ENCODE measurements around the gene ZFAND3.

Gene ZFAND3

GRCh38 chr6:37974381-37974780 is 154.9 kb downstream of the ZFAND3 start:
- ChIA-PET CTCF (no interaction called here), POLR2A (no interaction called here)
- no peak for TF ChIP-seq FOXA1 (IDR thresholded peaks at IDR 0.05)
- TF ChIP-seq NFRKB (IDR thresholded peaks at IDR 0.05): no peak
- TF ChIP-seq LEF1 (IDR thresholded peaks at IDR 0.05; ENCODE audit: borderline replicate concordance): no peak
- TF ChIP-seq ZNF384 (IDR thresholded peaks at IDR 0.05): no peak
- no peak for TF ChIP-seq SP1 (IDR thresholded peaks at IDR 0.05)
- TF ChIP-seq HDGF (IDR thresholded peaks at IDR 0.05; ENCODE audit: borderline replicate concordance): no peak
- no peak for TF ChIP-seq ELF4 (IDR thresholded peaks at IDR 0.05)
- TF ChIP-seq PKNOX1 (IDR thresholded peaks at IDR 0.05): no peak
- no peak for TF ChIP-seq L3MBTL2 (conservative IDR thresholded peaks at IDR 0.05)
- no peak for TF ChIP-seq BHLHE40 (IDR thresholded peaks at IDR 0.05; ENCODE audit: borderline replicate concordance)
- no peak for DNase-seq (ENCODE audit: extremely low spot score)

GRCh38 chr6:37974943-37975342 is 155.4 kb downstream of the ZFAND3 start:
- CTCF ChIA-PET: no interaction called here
- TF ChIP-seq FOXM1 (IDR thresholded peaks at IDR 0.05; ENCODE audit: borderline replicate concordance) (no peak), SP1 (IDR thresholded peaks at IDR 0.05) (no peak), ELF4 (IDR thresholded peaks at IDR 0.05) (no peak), L3MBTL2 (conservative IDR thresholded peaks at IDR 0.05) (no peak), FOXK2 (IDR thresholded peaks at IDR 0.05) (no peak), BHLHE40 (IDR thresholded peaks at IDR 0.05; ENCODE audit: borderline replicate concordance) (no peak), ARNT (IDR thresholded peaks at IDR 0.05) (no peak), NFRKB (IDR thresholded peaks at IDR 0.05) (no peak), PKNOX1 (IDR thresholded peaks at IDR 0.05) (no peak)
- no peak for DNase-seq (ENCODE audit: extremely low spot score)
- POLR2A ChIA-PET: no interaction called here

- ChIA-PET CTCF (no interaction called here), POLR2A (no interaction called here)
- no peak for DNase-seq (ENCODE audit: extremely low spot score)
- TF ChIP-seq FOXA1 (IDR thresholded peaks at IDR 0.05): no peak
- no peak for TF ChIP-seq BHLHE40 (IDR thresholded peaks at IDR 0.05; ENCODE audit: borderline replicate concordance)
- TF ChIP-seq ELF4 (IDR thresholded peaks at IDR 0.05): no peak
- no peak for TF ChIP-seq CTBP1 (IDR thresholded peaks at IDR 0.05; ENCODE audit: borderline replicate concordance)
- no peak for TF ChIP-seq NFRKB (IDR thresholded peaks at IDR 0.05)
- TF ChIP-seq ZNF384 (IDR thresholded peaks at IDR 0.05): no peak
- no peak for TF ChIP-seq LEF1 (IDR thresholded peaks at IDR 0.05; ENCODE audit: borderline replicate concordance)
- no peak for TF ChIP-seq FOXK2 (IDR thresholded peaks at IDR 0.05)
- no peak for TF ChIP-seq ARNT (IDR thresholded peaks at IDR 0.05)
- TF ChIP-seq L3MBTL2 (conservative IDR thresholded peaks at IDR 0.05): no peak
- no peak for TF ChIP-seq PKNOX1 (IDR thresholded peaks at IDR 0.05)
- TF ChIP-seq HDGF (IDR thresholded peaks at IDR 0.05; ENCODE audit: borderline replicate concordance): no peak
- no peak for TF ChIP-seq FOXM1 (IDR thresholded peaks at IDR 0.05; ENCODE audit: borderline replicate concordance)
- no peak for TF ChIP-seq SP1 (IDR thresholded peaks at IDR 0.05)
- no peak for TF ChIP-seq SUZ12 (IDR thresholded peaks at IDR 0.05)
- TF ChIP-seq TARDBP (IDR thresholded peaks at IDR 0.05): no peak
Measured at GRCh38 chr6:37977715-37978114, 158.2 kb downstream of the ZFAND3 start.

GRCh38 chr6:37979392-37980221 is 160.1 kb downstream of the ZFAND3 start:
- DNase-seq (ENCODE audit: extremely low spot score): no peak
- ChIA-PET CTCF (interaction anchor here (0.6 kb wide), 1 partner anchor 62 kb away, joined by 3 read pairs; no protein-coding TSS in a partner anchor), POLR2A (no interaction called here)
- no peak for TF ChIP-seq SUZ12 (IDR thresholded peaks at IDR 0.05)
- no peak for TF ChIP-seq ELF4 (IDR thresholded peaks at IDR 0.05)
- no peak for TF ChIP-seq ARNT (IDR thresholded peaks at IDR 0.05)
- no peak for TF ChIP-seq SP1 (IDR thresholded peaks at IDR 0.05)
- no peak for TF ChIP-seq NFRKB (IDR thresholded peaks at IDR 0.05)
- no peak for TF ChIP-seq LEF1 (IDR thresholded peaks at IDR 0.05; ENCODE audit: borderline replicate concordance)
- no peak for TF ChIP-seq HDGF (IDR thresholded peaks at IDR 0.05; ENCODE audit: borderline replicate concordance)
- TF ChIP-seq FOXM1 (IDR thresholded peaks at IDR 0.05; ENCODE audit: borderline replicate concordance): no peak
- no peak for TF ChIP-seq CTBP1 (IDR thresholded peaks at IDR 0.05; ENCODE audit: borderline replicate concordance)
- TF ChIP-seq FOXA1 (IDR thresholded peaks at IDR 0.05): no peak
- no peak for TF ChIP-seq TARDBP (IDR thresholded peaks at IDR 0.05)
- no peak for TF ChIP-seq BHLHE40 (IDR thresholded peaks at IDR 0.05; ENCODE audit: borderline replicate concordance)
- TF ChIP-seq PKNOX1 (IDR thresholded peaks at IDR 0.05): no peak
- no peak for TF ChIP-seq L3MBTL2 (conservative IDR thresholded peaks at IDR 0.05)
- no peak for TF ChIP-seq ZNF384 (IDR thresholded peaks at IDR 0.05)
- no peak for TF ChIP-seq FOXK2 (IDR thresholded peaks at IDR 0.05)

- ChIA-PET CTCF (interaction anchor here (0.6 kb wide), 1 partner anchor 62 kb away, joined by 3 read pairs; no protein-coding TSS in a partner anchor), POLR2A (no interaction called here)
- TF ChIP-seq SUZ12 (IDR thresholded peaks at IDR 0.05) (no peak), ARNT (IDR thresholded peaks at IDR 0.05) (no peak), NFRKB (IDR thresholded peaks at IDR 0.05) (no peak), FOXA1 (IDR thresholded peaks at IDR 0.05) (no peak), HDGF (IDR thresholded peaks at IDR 0.05; ENCODE audit: borderline replicate concordance) (no peak), TARDBP (IDR thresholded peaks at IDR 0.05) (no peak), L3MBTL2 (conservative IDR thresholded peaks at IDR 0.05) (no peak), SP1 (IDR thresholded peaks at IDR 0.05) (no peak), BHLHE40 (IDR thresholded peaks at IDR 0.05; ENCODE audit: borderline replicate concordance) (no peak), PKNOX1 (IDR thresholded peaks at IDR 0.05) (no peak), LEF1 (IDR thresholded peaks at IDR 0.05; ENCODE audit: borderline replicate concordance) (no peak), ELF4 (IDR thresholded peaks at IDR 0.05) (no peak), CTBP1 (IDR thresholded peaks at IDR 0.05; ENCODE audit: borderline replicate concordance) (no peak), FOXK2 (IDR thresholded peaks at IDR 0.05) (no peak), ZNF384 (IDR thresholded peaks at IDR 0.05) (no peak), FOXM1 (IDR thresholded peaks at IDR 0.05; ENCODE audit: borderline replicate concordance) (no peak)
- no peak for DNase-seq (ENCODE audit: extremely low spot score)
Measured at GRCh38 chr6:37980222-37980595, 160.7 kb downstream of the ZFAND3 start.
